ENCODE results near the gene DMTF1.

The DMTF1 gene

GRCh38 chr7:87116315-87116714, 35.9 kb upstream of the DMTF1 start:
- CTCF ChIA-PET = interaction anchor here (0.6 kb wide), 1 partner anchor 188 kb away, joined by 4 read pairs; no protein-coding TSS in a partner anchor
- Histone ChIP-seq H3K4me1 (ENCODE audit: control insufficient read depth, insufficient read depth, low read length) (no peaks in the 10 kb centered on the region; the same call in 1 of the 2 replicates), H3K9me3 (ENCODE audit: control insufficient read depth, insufficient read depth, low read depth, low read length) (no peaks in the 10 kb centered on the region), H3K4me3 (ENCODE audit: low read depth, low read length) (no peak overlapping the region), H3K36me3 (ENCODE audit: control insufficient read depth in 2 of 2, insufficient read depth in 1 of 2, low read length in 2 of 2) (no peaks in the 10 kb centered on the region), H3K27ac (ENCODE audit: extremely low read depth, low read depth, low read length) (no peak overlapping the region)
- POLR2A ChIA-PET = no interaction called here
- TF ChIP-seq ZNF16 (tag by site-specific recombination; IDR thresholded peaks at IDR 0.05; ENCODE audit: low read depth) (no peak), ZNF843 (tag by site-specific recombination; IDR thresholded peaks at IDR 0.05) (no peak), ZNF112 (tag by site-specific recombination; IDR thresholded peaks at IDR 0.05) (no peak), ZNF837 (tag by site-specific recombination; IDR thresholded peaks at IDR 0.05) (no peak), TRIM28 (IDR thresholded peaks at IDR 0.05; ENCODE audit: borderline replicate concordance, low read length) (no peak), ZNF626 (tag by site-specific recombination; IDR thresholded peaks at IDR 0.05) (no peak), ZNF157 (tag by site-specific recombination; IDR thresholded peaks at IDR 0.05) (no peak), ZNF555 (tag by site-specific recombination; conservative IDR thresholded peaks at IDR 0.05) (no peak), ZNF76 (tag by site-specific recombination; IDR thresholded peaks at IDR 0.05; ENCODE audit: borderline replicate concordance, low read depth) (no peak), OSR2 (tag by site-specific recombination; IDR thresholded peaks at IDR 0.05) (no peak), RBAK (tag by site-specific recombination; IDR thresholded peaks at IDR 0.05) (no peak), MEIS1 (CRISPR knock-in tag; IDR thresholded peaks at IDR 0.05; ENCODE audit: borderline replicate concordance) (no peak), ZNF324 (tag by site-specific recombination; IDR thresholded peaks at IDR 0.05) (no peak), GLIS2 (tag by site-specific recombination; IDR thresholded peaks at IDR 0.05) (no peak), ZNF362 (tag by site-specific recombination; IDR thresholded peaks at IDR 0.05) (no peak), SETDB1 (IDR thresholded peaks at IDR 0.05; ENCODE audit: insufficient read length, low read length) (no peak)

GRCh38 chr7:87119581-87119980, 32.7 kb upstream of the DMTF1 start:
- Histone ChIP-seq H3K36me3 (ENCODE audit: control insufficient read depth in 2 of 2, insufficient read depth in 1 of 2, low read length in 2 of 2) (no peaks in the 10 kb centered on the region), H3K27ac (ENCODE audit: extremely low read depth, low read depth, low read length) (no peak overlapping the region), H3K4me1 (ENCODE audit: control insufficient read depth, insufficient read depth, low read length) (no peaks in the 10 kb centered on the region; the same call in 1 of the 2 replicates), H3K4me3 (ENCODE audit: low read depth, low read length) (no peak overlapping the region), H3K9me3 (ENCODE audit: control insufficient read depth, insufficient read depth, low read depth, low read length) (no peaks in the 10 kb centered on the region)
- CTCF ChIA-PET = no interaction called here
- POLR2A ChIA-PET = no interaction called here
- TF ChIP-seq ZNF280C (tag by site-specific recombination; IDR thresholded peaks at IDR 0.05) = no peak
- no peak for TF ChIP-seq ZNF768 (tag by site-specific recombination; IDR thresholded peaks at IDR 0.05)
- no peak for TF ChIP-seq ZNF202 (tag by site-specific recombination; IDR thresholded peaks at IDR 0.05; ENCODE audit: borderline replicate concordance)
- no peak for TF ChIP-seq ZNF629 (tag by site-specific recombination; IDR thresholded peaks at IDR 0.05)
- TF ChIP-seq ZNF510 (tag by site-specific recombination; IDR thresholded peaks at IDR 0.05; ENCODE audit: insufficient replicate concordance) = no peak
- TF ChIP-seq ZNF660 (tag by site-specific recombination; IDR thresholded peaks at IDR 0.05) = no peak
- no peak for TF ChIP-seq ZNF248 (tag by site-specific recombination; IDR thresholded peaks at IDR 0.05)
- no peak for TF ChIP-seq ZNF600 (tag by site-specific recombination; IDR thresholded peaks at IDR 0.05)
- no peak for TF ChIP-seq ZNF658 (tag by site-specific recombination; IDR thresholded peaks at IDR 0.05)
- no peak for TF ChIP-seq ZNF133 (tag by site-specific recombination; IDR thresholded peaks at IDR 0.05)
- TF ChIP-seq ZSCAN30 (tag by site-specific recombination; IDR thresholded peaks at IDR 0.05) = no peak
- TF ChIP-seq BCL6B (tag by site-specific recombination; IDR thresholded peaks at IDR 0.05) = no peak

Measured in HEK293 (cell line).